Spleen (tissue), 11 donors: Measurements from ENCODE around the gene ADRA1B. TPM values are rescaled to one million over a fixed set of nuclear protein-coding genes. Genes with fewer than 3 reads are reported as not detected.
A peak's percentile ranks its signal among the peaks of the same experiment; 100 is the strongest.

Experiments
- DNase-seq: peaks from one replicate; pipeline ENCODE4 v3.0.0-alpha.2; 2020
- H3K27ac ChIP-seq, 8 donors: fragments of 200-600 bp; sonication (generic) in 7 of 8; 1 replicate in 4 of 8; 2 replicates in 4 of 8; pipeline versions ENCODE4 v1.5.0 to v1.8.0; 2016 to 2021; ENCODE audit warnings: inconsistent platforms in 4 of 8, mild to moderate bottlenecking in 4 of 8, moderate library complexity in 1 of 8
- H3K27me3 ChIP-seq, 7 donors: fragments of 200-600 bp; sonication (generic) in 6 of 7; replicated peaks in 1 of 7; 1 replicate in 4 of 7; 2 replicates in 3 of 7; pipeline versions ENCODE4 v1.5.0 to v1.8.0; 2016 to 2021; ENCODE audit warnings: inconsistent platforms in 3 of 7, mild to moderate bottlenecking in 1 of 7
- H3K36me3 ChIP-seq, 6 donors: fragments of 200-600 bp; sonication (generic) in 5 of 6; 1 replicate in 4 of 6; 2 replicates in 2 of 6; pipeline versions ENCODE4 v1.5.0 to v1.8.0; 2016 to 2021; ENCODE audit warnings: inconsistent platforms in 2 of 6
- H3K4me1 ChIP-seq, 6 donors: fragments of 200-600 bp; sonication (generic) in 5 of 6; 1 replicate in 3 of 6; 2 replicates in 3 of 6; pipeline versions ENCODE4 v1.5.0 to v1.8.0; 2016 to 2021; ENCODE audit warnings: inconsistent platforms in 3 of 6
- H3K4me3 ChIP-seq, 8 donors: fragments of 200-600 bp; sonication (generic) in 7 of 8; 1 replicate in 4 of 8; 2 replicates in 4 of 8; pipeline versions ENCODE4 v1.5.0 to v1.8.0; 2016 to 2021; ENCODE audit warnings: inconsistent platforms in 4 of 8, mild to moderate bottlenecking in 4 of 8, moderate library complexity in 2 of 8
- H3K9me3 ChIP-seq, 8 donors: fragments of 200-600 bp; sonication (generic) in 7 of 8; 1 replicate in 4 of 8; 2 replicates in 4 of 8; pipeline versions ENCODE4 v1.5.0 to v1.8.0; 2016 to 2021; ENCODE audit warnings: inconsistent platforms in 4 of 8
- CTCF ChIP-seq, 11 experiments: fragments of 200-600 bp in 7 of 11; fragments of 450-650 bp in 4 of 11; sonication (generic) in 4 of 11; IDR thresholded peaks in 8 of 11; conservative IDR thresholded peaks in 3 of 11; 1 replicate in 7 of 11; 2 replicates in 4 of 11; pipeline versions ENCODE4 v1.4.0 to v1.8.0; 2016 to 2021; ENCODE audit warnings: antibody characterized with exemption in 11 of 11, inconsistent platforms in 4 of 11, mild to moderate bottlenecking in 1 of 11
- POLR2A ChIP-seq, 3 donors: fragments of 450-650 bp; IDR thresholded peaks; one replicate each; pipeline ENCODE4 v1.5.1; 2017; ENCODE audit warnings: antibody characterized with exemption in 3 of 3, mild to moderate bottlenecking in 1 of 3
- POLR2AphosphoS5 ChIP-seq, 3 donors: sonication (generic); formaldehyde crosslinking; IDR thresholded peaks; one replicate each; pipeline ENCODE4 v1.5.1; 2017; ENCODE audit warnings: antibody characterized with exemption in 3 of 3
- WGBS, 5 donors: extraction: QIAGEN DNeasy Blood & Tissue Kit in 3 of 5; methylation state at CpG; one replicate each; pipeline versions ENCODE4 v1.1.5 to v1.1.7; 2013 to 2018; 5-methylcytosine and 5-hydroxymethylcytosine counted together
- intact Hi-C: fragments of 100-400 bp; cut with DNase I; formaldehyde crosslinking; loops from one replicate; pipeline ENCODE4 v1.15.0; 2023; ENCODE audit warnings: low total_unique reads
- polyA plus RNA-seq, 3 donors: library from polyadenylated mRNA; stranded (reverse); fragments of 200-250 nt; gene quantifications; one replicate each; pipeline ENCODE4 v1.2.1, GENCODE V29; 2013
- total RNA-seq, 7 donors: library from RNA; depleted of rRNA in 3 of 7; stranded (reverse); fragments of >200 nt in 3 of 7; fragmentation: NEBNext Ultra II Directional in 4 of 7; extraction: Animal tissue kit (Norgen Biotek cat#: 25700) in 4 of 7; gene quantifications; one replicate each; pipeline versions ENCODE4 v1.1.0 to v1.2.1, GENCODE V29; 2016 to 2021
- donor health status: healthy with polysubstance abuse.
- donor health status: DM: no; HTN: no; CAD: no; lungs with moderate emphysema.
- donor health status: DM: no; HTN: no; CAD: no.
- donor health status: Bipolar disorder and iron deficiency.
- donor health status: healthy.
- donor health status: DM: no; HTN: no; CAD: no.
- donor health status: DM: yes; HTN: yes; CAD: no.

The ADRA1B gene
- total and polyA plus RNA-seq, 10 donors, result 0.65 to 39.6 (median 11.7) TPM

- no peak overlapping the region for H3K4me3 ChIP-seq
- H3K27ac ChIP-seq, result no peak overlapping the region
- DNase-seq, result no peak
- 82 to 94% (median 90%) methylated on average over 1 of the region's 1 CpG for whole genome bisulfite sequencing, 5 donors
- H3K36me3 ChIP-seq, result no peaks in the 10 kb centered on the region
- no peak for TF ChIP-seq POLR2A (IDR thresholded peaks at IDR 0.05)
- no peak for TF ChIP-seq CTCF (IDR thresholded peaks at IDR 0.05 in 8 of 11, conservative IDR thresholded peaks at IDR 0.05 in 3 of 11)
- no peak for TF ChIP-seq POLR2AphosphoS5 (IDR thresholded peaks at IDR 0.05)
- intact Hi-C loops, result no loop called here
- H3K4me1 ChIP-seq, result peaks cover 0 to 3% (median 0%) of the 10 kb centered on the region in 6 donors
- no peaks in the 10 kb centered on the region for H3K9me3 ChIP-seq
- peaks cover 0 to 8% (median 0%) of the 10 kb centered on the region in 7 donors for H3K27me3 ChIP-seq
Observed at GRCh38 chr5:159903131-159903530, 13.2 kb upstream of the ADRA1B start.

GRCh38 chr5:159904874-159905273 lies 11.4 kb upstream of the ADRA1B start:
- H3K27me3 ChIP-seq, result peaks cover 0 to 8% (median 0%) of the 10 kb centered on the region in 7 donors
- H3K4me1 ChIP-seq, result peaks cover 0 to 8% (median 0%) of the 10 kb centered on the region in 6 donors
- no peaks in the 10 kb centered on the region for H3K36me3 ChIP-seq
- no peaks in the 10 kb centered on the region for H3K9me3 ChIP-seq
- intact Hi-C loops, result no loop called here
- H3K4me3 ChIP-seq, result no peak overlapping the region
- TF ChIP-seq POLR2A (IDR thresholded peaks at IDR 0.05) (no peak), CTCF (IDR thresholded peaks at IDR 0.05 in 8 of 11, conservative IDR thresholded peaks at IDR 0.05 in 3 of 11) (no peak)
- 58 to 80% (median 71%) methylated on average over 1 of the region's 1 CpG for WGBS, 5 donors
- H3K27ac ChIP-seq, result peak overlapping the region in 4 of 8 donors; percentile 5 to 31 (median 18)
- DNase-seq, result no peak

- Histone ChIP-seq H3K4me1 (peaks cover 0 to 8% (median 0%) of the 10 kb centered on the region in 6 donors), H3K27ac (peak overlapping the region in 1 of 8 donors; percentile 31), H3K9me3 (no peaks in the 10 kb centered on the region), H3K36me3 (no peaks in the 10 kb centered on the region), H3K27me3 (peaks cover 0 to 6% (median 0%) of the 10 kb centered on the region in 7 donors), H3K4me3 (no peak overlapping the region)
- intact Hi-C loops, result no loop called here
- TF ChIP-seq CTCF (IDR thresholded peaks at IDR 0.05 in 8 of 11, conservative IDR thresholded peaks at IDR 0.05 in 3 of 11) (no peak), POLR2AphosphoS5 (IDR thresholded peaks at IDR 0.05) (no peak), POLR2A (IDR thresholded peaks at IDR 0.05) (no peak)
- no peak for DNase-seq
Observed at GRCh38 chr5:159905496-159905895, 10.8 kb upstream of the ADRA1B start.

- Histone ChIP-seq H3K9me3 (no peaks in the 10 kb centered on the region), H3K27ac (no peak overlapping the region), H3K4me3 (no peak overlapping the region), H3K36me3 (no peaks in the 10 kb centered on the region), H3K4me1 (peaks cover 0 to 12% (median 0%) of the 10 kb centered on the region in 6 donors), H3K27me3 (peaks cover 0 to 3% (median 0%) of the 10 kb centered on the region in 7 donors)
- intact Hi-C loops, result no loop called here
- TF ChIP-seq POLR2A (IDR thresholded peaks at IDR 0.05), result no peak
- no peak for DNase-seq
- 87 to 91% (median 89%) methylated on average over 2 of the region's 2 CpGs for WGBS, 5 donors
Observed at GRCh38 chr5:159906463-159906862, 9.8 kb upstream of the ADRA1B start.

- Histone ChIP-seq H3K27me3 (peaks cover 0 to 3% (median 0%) of the 10 kb centered on the region in 7 donors), H3K36me3 (no peaks in the 10 kb centered on the region), H3K27ac (no peak overlapping the region), H3K9me3 (no peaks in the 10 kb centered on the region), H3K4me1 (peaks cover 0 to 17% (median 0%) of the 10 kb centered on the region in 6 donors), H3K4me3 (no peak overlapping the region)
- intact Hi-C loops, result no loop called here
- TF ChIP-seq CTCF (IDR thresholded peaks at IDR 0.05 in 8 of 11, conservative IDR thresholded peaks at IDR 0.05 in 3 of 11) (no peak), POLR2AphosphoS5 (IDR thresholded peaks at IDR 0.05) (no peak), POLR2A (IDR thresholded peaks at IDR 0.05) (no peak)
- WGBS, 5 donors, result 60 to 77% (median 71%) methylated on average over 3 of the region's 3 CpGs
- no peak for DNase-seq
Observed at GRCh38 chr5:159906943-159907342, 9.3 kb upstream of the ADRA1B start.
